HL-60/S4 (cell line): ENCODE results near the gene ANO1.

ENCODE experiments used
- in situ Hi-C: fragments of 300-500 bp; cut with MboI; formaldehyde crosslinking; loops from 2 replicates; pipeline ENCODE4 v1.14.3; 2022; ENCODE audit warnings: low sequenced_read_pairs

Gene ANO1

DNA sequence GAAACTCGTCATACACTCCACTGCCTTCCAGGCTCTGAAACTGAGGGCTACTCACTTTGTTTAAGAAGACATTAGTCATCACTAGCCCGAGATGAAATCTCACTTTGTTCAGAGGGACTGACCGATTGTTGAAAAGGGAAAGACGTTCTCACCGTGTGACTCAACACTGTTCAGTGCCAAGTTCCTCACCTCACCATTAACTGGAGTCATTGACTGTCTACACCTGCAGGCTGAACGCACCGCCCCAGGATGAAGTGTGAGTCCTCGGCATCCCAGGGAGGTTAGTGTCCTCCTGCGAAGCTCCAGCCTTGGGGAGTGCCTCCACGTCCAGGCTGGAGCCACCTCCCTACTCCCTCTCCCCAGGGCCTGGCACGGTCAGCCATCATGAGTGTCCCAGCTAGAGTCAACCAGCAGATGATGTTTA, 155.4 kb downstream of the ANO1 start:
- in situ Hi-C loops, result no loop called here

DNA sequence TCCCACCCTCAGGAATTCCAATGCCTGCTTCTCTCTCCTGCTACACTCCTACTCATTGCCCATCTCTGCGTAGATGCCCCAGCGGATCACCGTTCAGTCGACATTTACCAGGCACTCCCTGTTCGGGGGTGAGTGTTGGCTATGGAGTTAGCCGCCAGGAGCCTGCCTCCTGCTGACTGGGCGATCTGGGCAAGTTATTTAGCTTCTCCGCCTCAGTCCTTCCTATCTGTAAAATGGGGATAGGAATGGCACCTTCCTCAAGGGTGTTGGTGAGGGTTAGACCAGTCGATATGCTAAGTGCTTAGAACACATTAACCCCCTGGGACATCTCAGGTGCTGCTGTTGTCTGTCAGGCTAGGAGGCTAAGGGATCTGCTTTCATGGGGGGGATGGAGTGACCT, 155.8 kb downstream of the ANO1 start:
- in situ Hi-C loops, result no loop called here
